Measurements from ENCODE around the gene F2R. TPM values are rescaled to one million over a fixed set of nuclear protein-coding genes. Genes with fewer than 3 reads are reported as not detected.
"Not testable (repeated sequence)": the region's sequence is repeated elsewhere in the genome, so short reads cannot be mapped to it uniquely, and the experiment has no call there.

F2R gene
- total and polyA plus RNA-seq, 2 donors from 2014 or later = 14.6 to 15.3 TPM

DNA sequence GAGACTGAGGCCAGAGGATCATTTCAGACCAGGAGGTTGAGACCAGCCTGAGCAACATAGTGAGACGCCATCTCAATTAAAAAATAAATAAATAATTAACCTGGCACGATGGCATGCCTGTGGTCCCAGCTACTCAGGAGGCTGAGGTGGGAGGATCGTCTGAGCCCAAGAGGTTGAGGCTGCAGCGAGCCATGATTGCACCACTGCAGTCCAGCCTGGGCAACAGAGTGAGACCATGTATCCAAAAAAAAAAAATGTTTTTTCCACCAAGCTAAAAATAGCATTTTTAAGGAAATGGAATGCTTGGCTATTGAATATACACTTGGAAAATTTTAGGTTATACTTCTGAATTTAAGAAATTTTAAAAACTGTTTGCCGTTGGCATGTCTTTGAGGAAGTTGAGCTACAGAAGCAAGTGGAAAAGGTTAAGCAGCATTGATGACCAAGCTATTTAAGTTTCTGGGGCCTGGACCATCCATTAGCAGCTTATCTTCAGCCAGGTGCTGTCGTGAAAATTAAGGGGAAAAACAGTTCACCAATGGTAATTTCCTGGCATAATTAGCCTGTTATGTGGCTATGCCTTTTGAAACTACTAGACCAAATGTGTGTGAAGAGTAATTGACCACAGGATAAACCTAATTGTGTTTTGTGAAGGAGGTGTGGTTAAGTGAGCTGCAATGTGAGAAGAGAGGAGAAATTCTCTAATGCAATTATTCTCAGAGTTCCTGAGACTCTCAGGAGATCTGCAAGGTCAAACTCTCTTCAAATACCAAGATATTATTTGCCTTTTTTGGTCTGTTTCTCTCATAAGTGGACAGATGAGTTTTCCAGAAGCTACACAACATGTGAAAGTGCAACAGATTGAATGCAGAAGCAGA is 21.0 kb downstream of the F2R start:
- no peaks in the 10 kb centered on the region for H3K27me3 ChIP-seq (ENCODE audit: control insufficient read depth, insufficient read depth, low read length)
- no peak overlapping the region for H3K27ac ChIP-seq (ENCODE audit: low read depth in 2 of 2, low read length in 2 of 2)
- DNase-seq = no peak
- no peak overlapping the region for H3K4me3 ChIP-seq (ENCODE audit: low read length in 3 of 3)
- intact Hi-C loops (cut with DNase I) = no loop called here
- TF ChIP-seq, protein P1, sequence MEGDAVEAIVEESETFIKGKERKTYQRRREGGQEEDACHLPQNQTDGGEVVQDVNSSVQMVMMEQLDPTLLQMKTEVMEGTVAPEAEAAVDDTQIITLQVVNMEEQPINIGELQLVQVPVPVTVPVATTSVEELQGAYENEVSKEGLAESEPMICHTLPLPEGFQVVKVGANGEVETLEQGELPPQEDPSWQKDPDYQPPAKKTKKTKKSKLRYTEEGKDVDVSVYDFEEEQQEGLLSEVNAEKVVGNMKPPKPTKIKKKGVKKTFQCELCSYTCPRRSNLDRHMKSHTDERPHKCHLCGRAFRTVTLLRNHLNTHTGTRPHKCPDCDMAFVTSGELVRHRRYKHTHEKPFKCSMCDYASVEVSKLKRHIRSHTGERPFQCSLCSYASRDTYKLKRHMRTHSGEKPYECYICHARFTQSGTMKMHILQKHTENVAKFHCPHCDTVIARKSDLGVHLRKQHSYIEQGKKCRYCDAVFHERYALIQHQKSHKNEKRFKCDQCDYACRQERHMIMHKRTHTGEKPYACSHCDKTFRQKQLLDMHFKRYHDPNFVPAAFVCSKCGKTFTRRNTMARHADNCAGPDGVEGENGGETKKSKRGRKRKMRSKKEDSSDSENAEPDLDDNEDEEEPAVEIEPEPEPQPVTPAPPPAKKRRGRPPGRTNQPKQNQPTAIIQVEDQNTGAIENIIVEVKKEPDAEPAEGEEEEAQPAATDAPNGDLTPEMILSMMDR (IDR thresholded peaks at IDR 0.05; ENCODE audit: borderline replicate concordance, extremely low read depth, insufficient read depth) = no peak
- no peak overlapping the region for H3K9ac ChIP-seq (ENCODE audit: low read length in 3 of 3)
- no peaks in the 10 kb centered on the region for H3K4me1 ChIP-seq (ENCODE audit: control insufficient read depth in 2 of 3, insufficient read depth in 2 of 3, low read depth in 1 of 3, low read length in 3 of 3)
- FAIRE-seq = no peak
- H3K9me3 ChIP-seq (ENCODE audit: control insufficient read depth in 2 of 3, insufficient read depth in 1 of 3, low read length in 3 of 3) = no peaks in the 10 kb centered on the region
- no peaks in the 10 kb centered on the region for H3K36me3 ChIP-seq (ENCODE audit: control insufficient read depth in 2 of 3, insufficient read depth in 3 of 3, low read length in 3 of 3)

DNA sequence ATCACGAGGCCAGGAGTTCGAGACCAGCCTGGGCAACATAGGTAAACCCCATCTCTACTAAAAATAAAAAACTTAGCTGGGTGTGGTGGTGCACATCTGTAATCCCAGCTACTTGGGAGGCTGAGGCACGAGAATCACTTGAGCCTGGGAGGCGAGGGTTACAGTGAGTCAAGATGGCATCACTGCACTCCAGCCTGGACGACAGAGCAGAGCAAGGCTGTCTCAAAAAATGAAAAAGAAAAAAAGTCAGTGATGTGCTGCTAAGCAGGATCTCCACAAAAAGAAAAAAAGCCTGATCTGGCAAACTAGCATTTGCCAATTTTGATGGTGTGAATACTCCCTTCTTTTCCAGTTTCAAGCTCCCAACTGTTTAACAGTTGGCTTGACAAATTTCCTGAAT is 21.9 kb downstream of the F2R start:
- no peak for FAIRE-seq
- TF ChIP-seq, protein P1 (IDR thresholded peaks at IDR 0.05; ENCODE audit: borderline replicate concordance, extremely low read depth, insufficient read depth) = no peak
- H3K4me1 ChIP-seq (ENCODE audit: control insufficient read depth in 2 of 3, insufficient read depth in 2 of 3, low read depth in 1 of 3, low read length in 3 of 3) = no peaks in the 10 kb centered on the region
- intact Hi-C loops (cut with DNase I) = no loop called here
- H3K27ac ChIP-seq (ENCODE audit: low read depth in 2 of 2, low read length in 2 of 2) = no peak overlapping the region
- no peaks in the 10 kb centered on the region for H3K36me3 ChIP-seq (ENCODE audit: control insufficient read depth in 2 of 3, insufficient read depth in 3 of 3, low read length in 3 of 3)
- H3K9ac ChIP-seq (ENCODE audit: low read length in 3 of 3) = no peak overlapping the region
- H3K4me3 ChIP-seq (ENCODE audit: low read length in 3 of 3) = no peak overlapping the region
- no peaks in the 10 kb centered on the region for H3K27me3 ChIP-seq (ENCODE audit: control insufficient read depth, insufficient read depth, low read length)
- no peaks in the 10 kb centered on the region for H3K9me3 ChIP-seq (ENCODE audit: control insufficient read depth in 2 of 3, insufficient read depth in 1 of 3, low read length in 3 of 3)
- DNase-seq = no peak

DNA sequence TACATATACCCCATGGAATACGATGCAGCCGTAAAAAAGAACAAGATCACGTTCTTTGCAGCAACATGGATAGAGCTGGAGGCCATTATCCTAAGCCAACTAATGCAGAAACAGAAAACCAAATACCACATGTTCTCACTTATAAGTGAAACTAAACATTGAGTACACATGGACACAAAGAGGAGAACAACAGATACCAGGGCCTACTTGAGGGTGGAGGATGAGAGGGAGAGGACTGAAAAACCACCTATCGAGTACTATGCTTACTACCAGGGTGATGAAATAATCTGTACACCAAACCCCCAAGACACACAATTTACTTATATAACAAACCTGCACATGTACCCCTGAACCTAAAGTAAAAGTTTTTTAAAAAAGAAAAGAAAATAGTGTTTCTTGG is 25.6 kb downstream of the F2R start:
- H3K4me1 ChIP-seq (ENCODE audit: control insufficient read depth in 2 of 3, insufficient read depth in 2 of 3, low read depth in 1 of 3, low read length in 3 of 3); H3K27ac ChIP-seq (ENCODE audit: low read depth in 2 of 2, low read length in 2 of 2); H3K27me3 ChIP-seq (ENCODE audit: control insufficient read depth, insufficient read depth, low read length); H3K9me3 ChIP-seq (ENCODE audit: control insufficient read depth in 2 of 3, insufficient read depth in 1 of 3, low read length in 3 of 3); DNase-seq; H3K36me3 ChIP-seq (ENCODE audit: control insufficient read depth in 2 of 3, insufficient read depth in 3 of 3, low read length in 3 of 3); FAIRE-seq; intact Hi-C loops (cut with DNase I); H3K9ac ChIP-seq (ENCODE audit: low read length in 3 of 3); H3K4me3 ChIP-seq (ENCODE audit: low read length in 3 of 3): not testable (repeated sequence)

DNA sequence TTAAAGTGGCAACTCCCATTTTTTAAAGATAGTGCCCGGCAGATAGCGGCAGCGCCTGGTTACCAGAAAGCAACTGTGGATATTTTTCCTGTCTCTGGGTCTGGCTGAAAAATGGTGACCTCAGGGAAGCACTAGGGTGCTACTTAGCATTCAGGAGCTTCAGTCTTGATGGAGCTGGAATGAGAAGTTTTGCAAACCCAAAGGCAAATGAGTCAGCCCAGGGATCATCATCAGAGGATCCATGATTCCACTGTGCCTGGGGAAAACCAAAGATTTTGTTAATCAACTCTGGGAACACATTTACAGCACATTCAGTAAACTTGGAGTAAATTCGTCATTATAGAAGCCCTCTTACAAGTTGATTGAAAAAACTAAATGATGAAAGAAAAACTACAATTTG is 26.7 kb downstream of the F2R start:
- H3K9me3 ChIP-seq (ENCODE audit: control insufficient read depth in 2 of 3, insufficient read depth in 1 of 3, low read length in 3 of 3) = no peaks in the 10 kb centered on the region
- H3K27me3 ChIP-seq (ENCODE audit: control insufficient read depth, insufficient read depth, low read length) = no peaks in the 10 kb centered on the region
- H3K27ac ChIP-seq (ENCODE audit: low read depth in 2 of 2, low read length in 2 of 2) = no peak overlapping the region
- intact Hi-C loops (cut with DNase I) = no loop called here
- H3K9ac ChIP-seq (ENCODE audit: low read length in 3 of 3) = no peak overlapping the region
- H3K4me1 ChIP-seq (ENCODE audit: control insufficient read depth in 2 of 3, insufficient read depth in 2 of 3, low read depth in 1 of 3, low read length in 3 of 3) = no peaks in the 10 kb centered on the region
- TF ChIP-seq, protein P1 (IDR thresholded peaks at IDR 0.05; ENCODE audit: borderline replicate concordance, extremely low read depth, insufficient read depth) = no peak
- DNase-seq = no peak
- no peak for FAIRE-seq
- no peaks in the 10 kb centered on the region for H3K36me3 ChIP-seq (ENCODE audit: control insufficient read depth in 2 of 3, insufficient read depth in 3 of 3, low read length in 3 of 3)
- H3K4me3 ChIP-seq (ENCODE audit: low read length in 3 of 3) = no peak overlapping the region

Measured in kidney (tissue), 14 donors.